ENCODE results near the gene SLC6A19. TPM values are rescaled to one million over a fixed set of nuclear protein-coding genes. Genes with fewer than 3 reads are reported as not detected.

Gene SLC6A19
- total and polyA plus RNA-seq, 12 donors, result 0.11 TPM; not detected in 11

DNA sequence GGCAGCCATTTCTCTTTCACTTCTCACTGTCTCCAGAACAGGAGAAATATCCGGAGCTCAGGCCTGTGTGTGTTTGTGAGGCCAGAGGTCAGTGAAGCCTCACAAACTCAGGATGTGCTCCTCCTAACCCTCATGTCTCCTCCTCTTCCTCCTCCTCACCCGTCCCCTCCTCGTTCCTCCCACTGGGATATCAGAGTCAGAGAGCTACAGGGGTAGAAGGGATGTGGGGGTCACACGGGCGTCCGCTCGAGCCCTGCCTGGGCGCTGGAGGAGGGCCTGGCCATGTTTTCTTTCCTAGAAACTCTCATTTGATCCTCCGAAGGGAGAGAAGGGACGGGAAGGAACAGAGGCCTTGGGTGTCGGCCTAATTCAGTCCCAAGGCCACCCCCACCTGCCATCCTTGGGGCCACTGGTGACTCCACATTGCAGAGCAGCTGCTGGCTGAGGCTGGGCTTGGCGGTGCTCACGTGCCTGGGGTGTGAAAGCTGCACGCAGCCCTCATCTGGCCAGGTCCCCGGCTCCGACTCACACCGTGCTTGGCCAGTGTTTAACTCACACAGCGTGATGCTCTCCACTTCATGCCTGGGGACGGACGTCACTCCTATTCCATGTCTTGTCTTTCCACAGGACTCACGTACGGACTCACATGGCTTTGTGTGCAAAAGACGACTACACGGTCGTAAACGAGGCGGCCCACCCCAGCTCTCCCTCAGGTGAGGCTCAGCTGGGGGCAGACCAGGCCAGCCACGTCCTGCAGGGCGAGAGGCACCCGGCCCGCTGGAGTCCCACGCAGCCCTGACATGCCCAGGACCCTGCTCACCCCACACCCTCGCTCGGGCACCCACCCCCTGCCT is 22.6 kb upstream of the SLC6A19 start:
- 75% methylated on average over 30 of the region's 34 CpGs; no CpG with 5 or more reads in 1 of the 2 donors for WGBS, 2 donors
- intact Hi-C loops (cut with DNase I), result loop anchor here in 2 of 10 donors (5.0 to 10.0 kb wide), 3 partner anchors 254 to 476 kb away; no protein-coding TSS in a partner anchor
- Histone ChIP-seq H3K4me1 (peaks cover 0 to 14% (median 4%) of the 10 kb centered on the region in 9 donors), H3K27me3 (peaks cover 0 to 12% (median 0%) of the 10 kb centered on the region in 7 donors), H3K9me3 (no peaks in the 10 kb centered on the region), H3K36me3 (no peaks in the 10 kb centered on the region), H3K27ac (no peak overlapping the region), H3K4me3 (no peak overlapping the region)
- TF ChIP-seq, protein P1, sequence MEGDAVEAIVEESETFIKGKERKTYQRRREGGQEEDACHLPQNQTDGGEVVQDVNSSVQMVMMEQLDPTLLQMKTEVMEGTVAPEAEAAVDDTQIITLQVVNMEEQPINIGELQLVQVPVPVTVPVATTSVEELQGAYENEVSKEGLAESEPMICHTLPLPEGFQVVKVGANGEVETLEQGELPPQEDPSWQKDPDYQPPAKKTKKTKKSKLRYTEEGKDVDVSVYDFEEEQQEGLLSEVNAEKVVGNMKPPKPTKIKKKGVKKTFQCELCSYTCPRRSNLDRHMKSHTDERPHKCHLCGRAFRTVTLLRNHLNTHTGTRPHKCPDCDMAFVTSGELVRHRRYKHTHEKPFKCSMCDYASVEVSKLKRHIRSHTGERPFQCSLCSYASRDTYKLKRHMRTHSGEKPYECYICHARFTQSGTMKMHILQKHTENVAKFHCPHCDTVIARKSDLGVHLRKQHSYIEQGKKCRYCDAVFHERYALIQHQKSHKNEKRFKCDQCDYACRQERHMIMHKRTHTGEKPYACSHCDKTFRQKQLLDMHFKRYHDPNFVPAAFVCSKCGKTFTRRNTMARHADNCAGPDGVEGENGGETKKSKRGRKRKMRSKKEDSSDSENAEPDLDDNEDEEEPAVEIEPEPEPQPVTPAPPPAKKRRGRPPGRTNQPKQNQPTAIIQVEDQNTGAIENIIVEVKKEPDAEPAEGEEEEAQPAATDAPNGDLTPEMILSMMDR (IDR thresholded peaks at IDR 0.05), result no peak
- ATAC-seq (peak in 1 of 8 donors; percentile 30), DNase-seq (no peak)

DNA sequence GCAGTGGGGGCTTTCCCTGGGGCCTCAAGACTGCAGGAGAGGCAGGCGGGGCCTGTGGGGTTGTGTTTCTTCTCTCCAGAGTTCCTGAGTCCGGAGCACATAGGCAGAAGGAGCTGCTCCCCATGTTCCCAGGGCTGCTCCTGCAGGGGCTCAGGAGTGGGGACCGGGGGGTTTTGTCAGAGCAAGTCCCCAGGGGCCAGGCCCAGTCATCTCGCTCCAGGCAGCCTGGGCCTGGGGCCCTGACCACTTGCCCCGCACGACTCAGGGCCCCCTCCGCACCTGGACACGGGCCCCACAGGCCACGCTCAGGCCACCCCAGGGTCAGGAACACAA is 22.0 kb upstream of the SLC6A19 start:
- Histone ChIP-seq H3K9me3 (no peaks in the 10 kb centered on the region), H3K27me3 (peaks cover 0 to 12% (median 0%) of the 10 kb centered on the region in 7 donors), H3K36me3 (no peaks in the 10 kb centered on the region), H3K27ac (no peak overlapping the region), H3K4me1 (peaks cover 0 to 15% (median 4%) of the 10 kb centered on the region in 9 donors), H3K4me3 (no peak overlapping the region)
- TF ChIP-seq, protein P1 (IDR thresholded peaks at IDR 0.05), result no peak
- intact Hi-C loops (cut with DNase I), result loop anchor here in 2 of 10 donors (5.0 to 10.0 kb wide), 3 partner anchors 255 to 475 kb away; no protein-coding TSS in a partner anchor
- 97% methylated on average over 5 of the region's 9 CpGs; no CpG with 5 or more reads in 1 of the 2 donors for WGBS, 2 donors
- ATAC-seq, result no peak
- peak in 1 of 2 donors; percentile 9 for DNase-seq

DNA sequence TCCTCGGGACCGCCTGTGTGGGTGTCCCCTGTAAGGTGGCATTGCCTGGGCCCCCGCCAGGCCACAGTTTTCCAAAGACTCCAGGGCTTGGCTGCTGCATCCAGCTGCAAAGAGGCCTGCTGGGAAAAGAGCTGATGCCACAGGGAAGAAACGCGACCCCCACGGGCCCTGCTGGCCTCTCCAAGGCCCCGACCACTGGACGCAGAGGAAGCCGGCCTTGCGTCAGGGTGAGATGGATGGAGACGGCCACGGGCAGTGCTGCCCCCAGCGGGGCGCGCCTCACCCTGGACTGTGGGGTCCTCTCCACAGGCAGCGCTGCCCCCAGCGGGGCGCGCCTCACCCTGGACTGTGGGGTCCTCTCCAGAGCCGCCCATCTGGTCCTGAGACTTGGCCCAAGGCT is 21.3 kb upstream of the SLC6A19 start:
- WGBS, 2 donors, result 100% methylated on average over 11 of the region's 20 CpGs; no CpG with 5 or more reads in 1 of the 2 donors
- no peak for DNase-seq

DNA sequence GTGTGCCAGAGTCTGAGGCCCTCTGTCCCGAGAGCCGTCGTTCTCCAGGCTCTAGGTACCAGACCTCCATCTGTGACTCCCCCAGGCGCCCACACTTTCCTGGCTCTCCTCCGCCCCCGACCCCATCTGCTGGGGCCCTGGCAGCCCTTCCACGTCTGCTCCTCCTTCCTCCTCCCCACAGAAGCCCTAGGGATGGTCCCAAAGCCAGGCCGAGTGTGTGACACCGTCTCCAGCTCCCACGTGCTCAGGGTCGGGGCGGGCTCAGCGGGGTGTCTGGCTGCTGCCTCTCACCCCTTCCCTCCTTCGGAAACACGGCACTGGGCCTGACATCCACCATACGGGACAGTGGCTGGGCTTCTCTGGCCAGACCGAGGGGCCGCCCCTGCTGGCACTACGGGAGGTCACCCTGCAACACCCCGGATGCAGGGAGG is 20.5 kb upstream of the SLC6A19 start:
- intact Hi-C loops (cut with DNase I), result no loop called here
- WGBS, 2 donors, result 71 to 77% methylated on average over 20 of the region's 20 CpGs
- TF ChIP-seq, protein P1 (IDR thresholded peaks at IDR 0.05), result no peak
- ATAC-seq, result no peak
- Histone ChIP-seq H3K9me3 (no peaks in the 10 kb centered on the region), H3K4me1 (peaks cover 0 to 20% (median 4%) of the 10 kb centered on the region in 9 donors), H3K27me3 (peaks cover 0 to 13% (median 0%) of the 10 kb centered on the region in 7 donors), H3K27ac (no peak overlapping the region), H3K36me3 (no peaks in the 10 kb centered on the region), H3K4me3 (no peak overlapping the region)
- DNase-seq, result no peak

More for the DNA sequence above, 21.3 kb upstream of the SLC6A19 start:
- intact Hi-C loops (cut with DNase I), result no loop called here
- Histone ChIP-seq H3K9me3 (no peaks in the 10 kb centered on the region), H3K27ac (no peak overlapping the region), H3K36me3 (no peaks in the 10 kb centered on the region), H3K4me3 (no peak overlapping the region), H3K4me1 (peaks cover 0 to 15% (median 4%) of the 10 kb centered on the region in 9 donors), H3K27me3 (peaks cover 0 to 13% (median 0%) of the 10 kb centered on the region in 7 donors)
- TF ChIP-seq, protein P1 (IDR thresholded peaks at IDR 0.05), result no peak
- no peak for ATAC-seq
